A549 treated with CpdA at 1 μM for 4 hours (cell line): ENCODE measurements around the gene ASCL4. TPM values are rescaled to one million over a fixed set of nuclear protein-coding genes. Genes with fewer than 3 reads are reported as not detected.

Experiments used
- total RNA-seq: library from RNA; stranded (reverse); fragments of 200-300 nt; extraction: Qiagen RNA extraction; gene quantifications from 5 replicates; pipeline ENCODE4 v1.2.3, GENCODE V29; 2022; ENCODE audit warnings: low read depth

ASCL4 gene
- not detected in 5 replicates for total RNA-seq

GRCh38 chr12:107774349-107775029 is at the start of gene ASCL4:
Gene ASCL4, plus strand, starts transcription at chr12:107774704. Its CDS starts 515 bp downstream, at chr12:107775219.

GRCh38 chr12:107760809-107761501 is 13.5 kb upstream of the ASCL4 start, which contains the start of gene PRDM4:
Gene PRDM4, minus strand, starts transcription at chr12:107761137. Its CDS starts 622 bp downstream, at chr12:107760515.

Other genes with a start within 250 kb of the ASCL4 start
- gene PWP1, start 88.9 kb upstream of the ASCL4 start, total RNA-seq = 86.7 to 95.7 TPM (median 92.9 TPM) in 5 replicates
- 19.0 to 23.7 TPM (median 20.7 TPM) in 5 replicates for gene PRDM4, start 13.6 kb upstream of the ASCL4 start, total RNA-seq